Activated naive CD8-positive, alpha-beta T cell treated with anti-CD3 and anti-CD28 coated beads, Interleukin-2, amount 50 U/mL, for 16 hours (primary cell): Measurements from ENCODE around the gene GPRC5C.

Experiments
- DNase-seq: peaks from one replicate; pipeline ENCODE4 v3.0.0-alpha.2; 2020; ENCODE audit warnings: low read depth, low spot score

Gene GPRC5C, protein sequence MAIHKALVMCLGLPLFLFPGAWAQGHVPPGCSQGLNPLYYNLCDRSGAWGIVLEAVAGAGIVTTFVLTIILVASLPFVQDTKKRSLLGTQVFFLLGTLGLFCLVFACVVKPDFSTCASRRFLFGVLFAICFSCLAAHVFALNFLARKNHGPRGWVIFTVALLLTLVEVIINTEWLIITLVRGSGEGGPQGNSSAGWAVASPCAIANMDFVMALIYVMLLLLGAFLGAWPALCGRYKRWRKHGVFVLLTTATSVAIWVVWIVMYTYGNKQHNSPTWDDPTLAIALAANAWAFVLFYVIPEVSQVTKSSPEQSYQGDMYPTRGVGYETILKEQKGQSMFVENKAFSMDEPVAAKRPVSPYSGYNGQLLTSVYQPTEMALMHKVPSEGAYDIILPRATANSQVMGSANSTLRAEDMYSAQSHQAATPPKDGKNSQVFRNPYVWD

DNA sequence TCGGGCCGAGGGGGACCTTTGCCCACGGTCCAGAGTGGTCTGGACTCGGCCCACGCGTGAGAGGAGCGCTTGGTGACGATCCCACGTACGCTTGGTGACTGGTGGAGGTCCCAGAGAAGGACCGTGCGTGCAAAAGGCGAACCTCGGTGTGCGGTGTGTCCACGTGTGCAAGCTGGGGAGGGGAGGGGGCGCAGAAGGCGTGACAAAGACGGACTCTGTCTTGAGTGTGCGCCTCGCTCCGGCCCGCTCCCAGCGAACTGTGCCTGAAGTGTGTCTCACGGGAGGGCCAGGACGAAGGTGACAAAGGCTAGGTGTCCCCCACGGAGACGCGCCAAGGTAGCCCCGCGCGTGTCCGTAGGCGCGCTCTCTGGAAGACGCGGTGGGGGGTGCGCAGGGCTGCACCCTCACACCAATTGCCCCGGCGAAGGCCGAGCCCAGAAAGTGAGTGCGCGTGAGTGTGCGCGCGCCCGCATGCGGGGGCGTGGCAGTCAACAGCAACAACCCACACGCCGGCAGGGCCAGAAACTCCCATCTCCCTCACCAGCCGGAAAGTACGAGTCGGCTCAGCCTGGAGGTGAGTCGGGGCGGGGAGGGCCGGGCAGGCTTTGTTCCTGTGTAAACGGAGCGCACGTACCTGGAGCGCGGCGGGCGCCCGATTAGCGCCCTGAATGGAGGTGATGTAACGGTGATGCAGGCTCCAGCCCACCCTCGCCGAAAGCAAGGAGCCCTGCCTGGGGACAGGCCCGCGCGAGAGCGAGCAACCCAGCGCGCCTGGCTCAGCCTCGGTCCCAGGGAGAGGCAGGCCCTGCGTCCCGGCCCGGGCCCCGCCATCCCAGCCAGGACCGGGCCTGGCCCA lies at the start of gene GPRC5C:
Gene GPRC5C (plus strand): TSS at position 521 of the 856 bp plus-strand sequence. CDS start 7,689 bp downstream, outside the sequence.
- DNase-seq = no peak

DNA sequence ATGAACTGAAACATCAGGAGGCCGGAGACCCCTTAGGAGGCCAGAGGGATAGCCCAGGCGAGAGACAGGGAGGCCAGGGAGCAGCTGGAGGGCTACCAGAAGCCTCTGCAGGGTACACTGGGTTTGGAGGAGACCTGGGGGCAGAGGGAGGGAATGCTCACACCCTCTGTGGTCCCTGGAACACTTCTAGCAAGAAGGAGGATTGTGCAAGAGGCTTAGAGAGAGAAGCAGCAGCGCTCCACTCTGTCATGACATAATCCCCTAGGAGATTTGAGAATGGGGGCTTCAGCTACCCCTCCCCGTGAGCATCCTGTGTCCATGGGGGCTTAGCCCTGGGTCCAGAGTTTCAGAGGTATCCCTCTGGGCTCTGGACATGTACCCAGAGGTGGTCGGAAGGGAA lies 48.7 kb upstream of the GPRC5C start:
- DNase-seq = no peak

DNA sequence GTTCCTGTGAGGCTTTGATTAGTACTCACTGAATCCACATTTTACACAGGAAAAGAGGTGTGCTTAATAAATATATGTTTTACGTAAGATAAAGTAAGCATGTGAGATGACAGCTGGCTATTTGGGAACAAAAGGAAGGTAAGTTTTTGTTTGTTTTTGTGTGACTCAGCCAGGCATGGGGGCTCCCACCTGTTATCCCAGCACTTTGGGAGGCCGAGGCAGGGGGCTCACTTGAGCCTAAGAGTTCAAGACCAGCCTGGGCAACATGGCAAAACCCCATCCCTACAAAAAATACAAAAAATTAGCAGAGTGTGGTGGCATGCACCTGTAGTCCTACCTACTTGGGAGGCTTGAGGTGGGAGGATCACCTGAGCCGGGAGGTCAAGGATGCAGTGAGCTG lies 46.7 kb upstream of the GPRC5C start:
- DNase-seq = no peak

DNA sequence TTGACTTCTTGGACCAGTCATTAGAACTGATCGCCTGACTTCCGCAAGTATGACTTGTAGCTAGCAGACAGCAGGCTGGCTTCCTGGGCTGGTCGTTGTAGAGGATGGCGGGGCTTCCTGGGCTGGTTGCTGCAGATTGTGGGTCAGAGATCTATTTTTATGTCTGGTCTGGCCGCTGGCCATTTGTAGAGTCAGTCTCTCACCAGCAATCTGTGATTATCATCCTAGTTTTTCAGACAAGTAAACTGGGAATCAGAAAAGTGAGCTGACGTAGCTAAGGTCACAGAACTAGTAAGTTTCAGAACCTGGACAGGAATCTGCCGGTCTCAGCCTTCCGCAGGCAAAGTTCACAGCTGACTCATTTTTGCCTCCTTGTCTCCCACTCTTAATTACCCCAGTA lies 45.5 kb upstream of the GPRC5C start:
- DNase-seq = no peak

DNA sequence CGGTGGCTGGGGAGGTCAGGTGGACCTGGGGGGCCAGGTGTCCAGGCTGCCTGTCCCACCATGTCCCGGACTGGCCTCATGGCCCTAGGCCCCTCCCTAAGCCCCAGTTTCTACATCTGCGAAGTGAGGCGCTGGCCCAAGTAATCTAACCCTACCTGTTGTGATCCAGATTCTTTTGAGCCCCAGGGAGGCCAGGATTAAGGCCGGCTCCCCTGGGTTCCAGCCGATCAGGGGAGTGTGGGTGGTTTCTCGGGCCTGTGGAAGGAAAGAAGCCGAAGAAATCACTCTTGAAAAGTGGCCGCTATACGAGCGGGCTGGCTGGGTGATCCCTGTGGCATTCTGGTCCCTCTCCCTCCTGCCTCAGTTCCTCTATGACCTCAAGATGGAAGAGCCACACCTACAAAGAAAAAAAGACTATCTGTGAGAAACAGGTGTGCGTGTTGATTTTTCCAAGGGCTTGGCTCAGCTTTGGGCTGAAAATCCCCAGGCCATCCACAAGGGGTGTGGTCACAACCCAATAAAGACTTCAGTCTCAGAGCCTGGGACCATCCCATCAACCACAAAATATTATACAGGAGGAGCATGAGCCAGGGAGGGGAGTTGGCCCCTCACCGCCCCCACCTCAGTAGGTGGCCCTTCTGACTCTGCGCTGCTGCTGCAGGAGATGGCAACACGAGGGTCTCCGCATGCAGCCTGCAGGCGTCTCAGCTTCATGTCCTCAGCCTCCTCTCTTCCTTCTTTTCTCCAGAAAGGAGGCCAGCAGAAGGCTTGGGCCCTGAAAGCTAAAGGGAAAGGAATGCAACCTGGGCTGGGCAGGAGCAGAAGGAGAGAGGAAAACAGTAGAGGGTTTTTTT lies 44.3 kb upstream of the GPRC5C start:
- no peak for DNase-seq

DNA sequence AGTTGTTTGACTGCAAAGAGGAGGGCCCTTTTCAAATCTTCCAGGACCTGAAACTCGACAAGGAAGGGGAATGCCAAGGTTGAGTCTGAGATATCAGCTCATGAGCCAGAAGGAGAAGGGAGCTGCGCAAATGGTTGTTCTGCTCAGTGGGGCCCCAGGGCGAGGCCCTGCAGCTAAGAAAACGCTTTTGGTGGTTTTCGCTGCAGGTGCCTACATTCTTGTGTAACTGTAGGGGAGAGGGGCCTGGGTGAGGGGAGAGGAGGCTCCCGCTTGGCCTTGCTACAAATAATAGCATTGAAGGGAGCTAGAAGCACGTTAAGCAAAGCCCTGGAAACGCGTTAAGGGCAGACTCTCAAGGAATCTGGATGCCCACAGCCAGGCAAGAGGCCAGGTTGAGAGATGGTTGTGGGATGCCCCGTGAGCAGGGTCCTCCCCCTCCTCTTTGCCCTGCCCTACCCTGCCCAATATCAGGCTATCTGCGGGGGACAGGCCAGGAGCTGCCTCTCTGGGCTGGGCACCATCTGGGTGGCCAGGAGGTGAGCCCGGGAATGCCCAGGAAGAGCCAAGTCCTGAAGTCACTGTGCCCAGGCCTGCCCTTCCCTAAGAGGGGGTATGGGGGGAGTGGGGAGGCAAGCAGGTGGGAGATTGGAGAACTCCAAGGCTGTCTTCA lies 42.7 kb upstream of the GPRC5C start:
- no peak for DNase-seq

DNA sequence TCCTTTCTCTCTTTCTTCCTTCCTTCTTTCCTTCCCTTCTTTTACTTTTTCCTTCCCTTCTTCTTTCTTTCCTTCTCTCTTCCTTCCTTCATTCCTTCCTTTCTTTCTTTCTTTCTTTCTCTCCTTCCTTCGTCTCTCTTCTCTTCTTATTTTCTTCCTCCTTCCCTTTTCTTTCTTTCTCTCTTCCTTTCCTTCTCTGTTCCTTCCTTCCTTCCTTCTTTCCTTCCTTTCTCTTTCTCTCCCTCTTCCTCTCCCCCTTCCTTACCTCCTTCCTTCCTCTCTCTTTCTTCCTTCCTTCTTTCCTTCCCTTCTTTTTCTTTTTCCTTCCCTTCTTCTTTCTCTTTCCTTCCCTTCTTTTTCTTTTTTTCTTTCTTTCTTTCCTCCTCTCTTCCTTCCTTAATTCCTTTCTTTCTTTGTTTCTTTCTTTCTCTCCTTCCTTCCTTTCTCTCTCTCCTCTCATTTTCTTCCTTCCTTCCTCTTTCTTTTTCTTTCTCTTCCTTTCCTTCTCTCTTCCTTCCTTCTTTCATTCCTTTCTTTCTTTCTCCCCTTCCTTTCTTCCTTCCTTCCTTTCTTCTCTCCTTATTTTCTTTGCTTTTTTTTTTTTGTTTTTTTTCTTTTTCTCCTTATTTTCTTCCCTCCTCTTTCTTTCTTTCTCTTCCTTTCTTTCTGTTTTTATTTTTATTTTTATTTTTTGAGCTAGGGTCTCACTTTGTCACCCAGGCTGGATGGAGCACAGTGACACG lies 41.8 kb upstream of the GPRC5C start:
- no peak for DNase-seq

DNA sequence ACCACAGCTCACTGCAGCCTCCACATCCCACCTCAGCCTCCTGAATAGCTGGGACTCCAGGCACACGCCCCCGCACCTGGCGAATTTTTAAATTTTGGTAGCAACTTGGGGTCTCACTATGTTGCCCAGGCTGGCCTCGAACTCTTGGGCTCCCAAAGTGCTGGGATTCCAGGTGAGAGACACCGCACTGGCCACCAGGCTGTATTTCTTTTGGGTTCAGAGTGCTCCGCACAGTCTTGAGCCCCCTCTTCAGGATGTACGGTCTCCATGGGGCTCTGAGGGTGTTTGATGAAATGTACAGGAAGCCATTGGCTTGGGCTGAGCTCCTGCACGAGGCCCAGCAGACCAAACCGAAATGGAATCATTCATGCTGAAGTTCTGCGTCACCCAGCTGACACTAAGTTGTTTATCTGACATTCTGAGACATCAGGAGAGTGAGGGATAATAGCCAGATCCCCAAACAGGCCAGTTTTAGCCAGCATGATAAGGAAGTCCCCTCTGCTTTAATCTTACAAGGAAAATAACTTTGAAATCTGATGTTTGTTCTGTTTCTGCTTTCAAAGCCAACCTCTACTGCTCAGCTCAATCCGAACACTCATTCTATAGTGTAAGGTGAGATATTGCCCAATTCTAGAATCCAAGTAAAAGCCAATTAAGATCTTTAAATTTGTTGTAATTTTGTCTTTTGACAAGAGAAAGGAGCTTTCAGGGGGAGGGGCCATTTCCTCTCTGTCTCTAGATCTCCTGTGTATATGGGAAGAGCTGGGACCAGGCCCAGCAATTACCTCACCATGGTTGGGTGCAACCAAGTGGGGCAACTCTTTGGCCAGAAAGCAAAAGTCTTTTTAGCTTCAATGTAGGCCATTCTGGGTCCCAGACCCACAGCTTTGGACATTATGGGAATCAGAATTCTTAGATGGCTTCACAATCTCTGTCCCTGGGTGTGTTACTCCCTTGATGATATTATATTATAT lies 40.9 kb upstream of the GPRC5C start:
- no peak for DNase-seq

DNA sequence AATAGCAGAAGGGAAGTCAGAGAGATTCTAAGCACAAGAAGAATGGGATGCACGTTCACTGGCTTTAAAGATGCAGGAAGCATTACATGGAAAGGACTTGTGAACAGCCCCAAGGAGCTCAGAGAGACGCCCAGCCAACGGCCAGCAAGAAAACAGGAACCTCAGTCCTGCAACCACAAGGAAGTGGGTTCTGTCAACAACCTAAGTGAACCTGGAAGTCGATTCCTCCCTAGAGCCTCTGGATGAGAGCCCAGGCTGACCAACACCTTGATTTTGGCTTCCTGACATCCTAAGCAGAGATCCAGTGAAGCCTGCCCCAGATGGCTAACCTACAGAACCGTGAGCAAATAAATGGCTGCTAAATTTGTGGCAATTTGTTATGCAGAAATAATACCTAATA lies 40.1 kb upstream of the GPRC5C start:
- DNase-seq = no peak

DNA sequence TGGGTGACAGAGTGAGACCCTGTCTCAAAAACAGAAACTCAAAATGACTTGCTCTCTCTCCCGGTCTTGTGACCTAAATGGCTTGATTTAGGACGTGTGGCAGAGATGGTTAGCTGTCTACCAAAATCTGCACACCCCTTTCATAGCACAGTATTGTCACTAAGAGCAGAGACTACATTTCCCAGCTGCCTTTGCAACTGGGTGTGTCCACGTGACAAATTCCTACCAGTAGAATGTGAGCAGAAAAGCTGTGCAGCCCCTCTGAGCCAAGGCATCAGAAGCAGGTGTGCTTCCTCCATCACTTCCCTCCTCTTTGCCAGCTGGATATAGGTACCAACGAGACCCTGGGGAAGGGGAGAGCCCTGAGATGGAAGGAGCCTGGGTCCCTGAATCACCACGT lies 39.0 kb upstream of the GPRC5C start:
- DNase-seq = no peak

DNA sequence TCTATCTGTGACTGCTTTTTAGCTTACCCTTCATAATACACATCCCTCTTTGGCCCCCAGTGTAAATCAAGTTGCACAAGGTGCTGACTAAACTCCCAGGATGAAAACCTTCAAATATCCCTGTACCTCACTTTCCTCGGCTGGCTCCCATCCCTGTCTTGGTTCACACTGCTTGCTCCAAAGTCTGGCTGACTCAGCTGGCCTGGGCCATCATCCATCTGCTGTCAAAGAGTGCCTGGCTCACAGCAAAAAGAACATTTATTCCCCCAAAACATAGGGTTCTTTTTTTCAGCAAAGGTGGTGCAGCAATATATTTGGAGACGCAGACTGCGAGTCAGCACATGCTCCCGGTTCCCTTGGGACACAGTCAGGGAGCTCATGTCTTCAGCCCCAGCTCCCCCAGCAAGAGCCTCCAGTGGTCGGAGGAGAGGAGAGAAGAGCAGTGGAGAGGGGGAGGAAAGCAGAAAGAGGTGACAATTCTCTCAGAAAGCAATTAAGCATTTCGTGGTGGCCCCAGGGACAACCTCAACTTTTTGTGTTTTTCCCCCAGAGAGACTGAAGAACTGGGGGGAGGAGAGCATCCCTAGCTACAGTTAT lies 38.4 kb upstream of the GPRC5C start:
- no peak for DNase-seq

DNA sequence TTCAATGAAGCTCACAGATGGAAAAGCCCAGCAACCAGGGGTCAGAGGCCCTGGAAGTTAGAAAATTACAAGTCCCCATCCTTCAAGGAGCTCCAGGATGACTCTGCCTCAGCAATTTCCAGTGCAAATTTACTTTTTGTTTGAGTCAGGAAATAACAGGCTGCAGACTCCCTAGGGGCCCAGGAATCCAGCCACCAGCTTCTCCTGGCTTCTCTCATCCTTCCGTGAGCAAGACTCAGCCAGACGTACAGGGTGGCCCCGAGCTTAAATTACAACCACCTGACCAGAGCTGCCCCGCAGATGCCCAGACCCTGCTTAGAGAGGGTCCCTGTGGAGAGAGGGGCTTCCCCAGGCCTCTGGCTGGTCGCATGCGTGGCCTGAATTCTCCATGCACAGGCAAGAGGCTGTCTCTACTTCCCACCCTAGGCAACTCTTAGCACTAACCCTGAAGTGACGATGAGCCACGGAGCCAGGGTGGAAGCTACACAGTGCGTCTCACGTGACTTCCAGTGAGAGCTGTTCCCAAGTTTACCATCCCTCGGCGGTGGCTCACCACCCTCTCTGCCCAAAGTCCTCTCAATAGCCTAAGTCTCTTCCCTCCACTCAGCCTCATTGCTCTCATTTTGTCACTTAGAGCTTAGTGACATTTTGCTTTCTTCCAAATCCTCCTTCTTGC lies 37.5 kb upstream of the GPRC5C start:
- no peak for DNase-seq

DNA sequence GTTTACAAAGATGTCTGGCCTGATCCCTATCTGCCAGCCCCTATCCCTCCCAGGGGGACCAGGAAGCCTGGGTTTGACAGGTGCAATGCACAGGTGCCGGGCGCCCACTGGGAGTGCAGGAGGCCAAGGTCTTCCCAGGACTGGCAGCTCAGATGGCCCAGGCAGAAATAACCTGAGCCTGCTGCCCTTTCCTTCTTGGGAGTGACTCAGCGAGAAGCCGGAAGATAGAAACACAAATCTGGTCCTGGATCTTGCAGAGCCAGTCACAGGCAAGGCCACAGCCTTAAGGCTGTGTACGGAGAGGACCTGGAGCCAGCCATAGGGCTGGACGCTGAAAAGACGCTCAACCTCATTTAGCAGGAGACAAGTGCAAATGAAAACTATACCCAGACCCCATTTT lies 36.9 kb upstream of the GPRC5C start:
- DNase-seq = no peak

DNA sequence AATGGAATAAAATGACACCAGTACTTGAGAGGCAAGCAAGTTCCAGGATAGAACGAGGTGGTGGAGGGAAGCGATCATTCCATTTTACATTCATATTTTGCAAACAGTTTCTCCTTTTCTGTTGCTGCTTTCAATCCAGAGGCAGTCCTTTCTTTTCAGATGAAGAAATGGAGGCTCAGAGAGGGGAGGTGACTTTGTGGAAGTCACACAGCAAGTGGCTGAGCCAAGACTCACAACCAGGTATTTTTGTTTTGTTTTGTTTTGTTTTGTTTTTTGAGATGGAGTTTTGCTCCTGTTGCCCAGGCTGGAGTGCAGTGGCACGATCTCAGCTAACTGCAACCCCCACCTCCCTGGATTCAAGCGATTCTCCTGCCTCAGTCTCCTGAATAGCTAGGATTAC lies 35.3 kb upstream of the GPRC5C start:
- DNase-seq = no peak

DNA sequence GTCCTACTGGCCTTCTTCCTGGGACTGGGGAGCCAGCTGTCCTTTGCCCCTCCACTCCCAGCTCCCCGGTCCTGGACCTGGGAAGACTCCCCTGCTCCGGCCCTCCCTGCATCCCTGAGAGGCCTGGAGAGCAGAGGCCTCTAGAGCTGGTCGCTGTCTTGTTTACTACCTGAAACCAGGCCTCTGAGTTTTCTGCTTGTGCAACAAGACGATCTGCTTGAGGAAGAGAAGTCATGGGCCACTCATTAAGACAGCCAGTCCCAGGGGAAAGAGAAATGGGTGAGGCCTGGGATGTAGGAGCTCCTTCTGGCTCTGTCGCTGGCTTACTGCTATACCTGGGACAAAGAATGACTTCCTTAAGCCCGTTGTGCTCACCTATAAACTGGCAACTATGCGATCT lies 29.8 kb upstream of the GPRC5C start:
- no peak for DNase-seq

DNA sequence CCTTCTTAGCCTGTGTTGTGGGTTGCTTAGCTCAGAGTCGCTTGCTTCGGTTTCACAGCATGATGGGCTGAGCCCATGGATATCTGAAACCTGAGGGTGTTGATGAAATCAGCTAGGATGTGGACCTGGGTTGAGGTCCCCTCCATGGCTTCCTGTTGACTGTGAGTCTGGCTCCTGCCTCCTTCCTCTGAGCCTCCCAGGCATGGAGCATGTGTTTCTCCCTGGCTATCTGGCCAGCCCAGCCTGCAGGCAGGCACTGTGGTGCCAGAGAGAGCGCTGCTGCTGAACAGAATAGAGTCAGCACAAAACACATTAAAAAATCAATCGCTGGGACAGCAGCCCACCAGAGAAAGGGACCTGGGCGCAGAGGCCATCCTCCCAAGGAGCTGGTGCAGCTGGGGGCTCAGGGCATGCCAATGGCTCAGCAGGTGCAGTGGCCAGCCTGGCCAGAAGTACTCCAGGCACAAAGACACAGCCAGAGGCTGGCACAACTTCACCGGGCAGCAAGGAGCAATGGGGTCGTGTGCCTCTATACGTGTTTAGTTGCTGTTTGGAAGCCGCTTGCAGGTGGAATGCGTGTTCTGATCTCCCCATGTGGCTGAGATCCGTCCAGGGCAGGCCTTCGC lies 28.3 kb upstream of the GPRC5C start:
- no peak for DNase-seq

DNA sequence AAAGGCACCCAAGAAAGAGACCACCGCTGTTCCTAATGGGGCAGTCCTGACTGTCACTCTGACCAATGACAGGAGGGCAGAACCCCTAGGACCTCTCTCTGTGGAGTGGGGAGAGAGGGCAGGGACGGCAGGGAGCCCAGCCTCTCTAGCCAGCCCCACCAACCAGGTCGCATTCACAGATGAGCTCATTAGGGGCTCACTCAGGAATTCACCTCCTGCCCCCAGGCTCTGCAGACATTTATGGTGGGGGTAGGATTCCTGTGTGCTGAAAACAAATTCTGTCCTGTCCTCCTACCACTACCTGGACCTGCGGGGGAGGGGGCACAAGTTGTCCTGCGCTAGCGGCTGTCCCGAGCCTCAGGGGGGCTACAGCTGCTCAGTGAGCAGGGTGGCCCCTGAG lies 27.7 kb upstream of the GPRC5C start:
- no peak for DNase-seq

DNA sequence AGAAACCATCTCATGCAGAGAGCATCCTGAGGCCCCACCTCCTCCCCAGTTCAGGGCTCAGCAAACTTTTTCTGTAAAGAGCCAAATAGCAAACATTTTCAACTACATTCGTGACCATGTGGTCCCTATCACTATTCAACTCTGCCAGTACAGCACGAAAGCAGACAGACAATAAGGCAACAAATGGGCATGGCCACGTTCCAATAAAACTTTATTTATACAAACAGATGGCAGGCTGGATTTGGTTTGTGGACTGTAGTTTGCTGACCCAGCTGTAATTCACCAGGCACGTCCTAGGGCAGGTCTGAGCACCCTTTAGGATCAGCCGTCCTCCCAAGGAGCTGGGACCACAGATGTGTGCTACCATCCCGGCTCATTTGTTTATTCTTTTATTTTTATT lies 27.1 kb upstream of the GPRC5C start:
- DNase-seq = no peak
